Skeletal muscle tissue (tissue), 4 donors: ENCODE data around the gene DTX2. TPM values are rescaled to one million over a fixed set of nuclear protein-coding genes. Genes with fewer than 3 reads are reported as not detected.
A peak's percentile ranks its signal among the peaks of the same experiment; 100 is the strongest.
"Not testable (repeated sequence)": the region's sequence is repeated elsewhere in the genome, so short reads cannot be mapped to it uniquely, and the experiment has no call there.

ENCODE experiments used
- H3K27ac ChIP-seq: one replicate; pipeline ENCODE4 v1.7.0; 2013; ENCODE audit warnings: mild to moderate bottlenecking, low read depth, low read length, inconsistent platforms
- H3K27me3 ChIP-seq, 3 donors: one replicate each; pipeline ENCODE4 v1.7.0; 2013; ENCODE audit warnings: low read length in 3 of 3; ENCODE audit not compliant: control insufficient read depth in 3 of 3, insufficient read depth in 3 of 3
- H3K36me3 ChIP-seq, 3 donors: one replicate each; pipeline ENCODE4 v1.7.0; 2013; ENCODE audit warnings: low read length in 3 of 3; ENCODE audit not compliant: control insufficient read depth in 3 of 3, insufficient read depth in 3 of 3
- H3K4me1 ChIP-seq, 3 donors: one replicate each; pipeline ENCODE4 v1.7.0; 2013; ENCODE audit warnings: low read length in 3 of 3, mild to moderate bottlenecking in 3 of 3; ENCODE audit not compliant: control insufficient read depth in 3 of 3, insufficient read depth in 3 of 3
- H3K4me3 ChIP-seq, 3 donors: one replicate each; pipeline ENCODE4 v1.7.0; 2013; ENCODE audit warnings: low read length in 3 of 3
- H3K9ac ChIP-seq, 3 donors: one replicate each; pipeline ENCODE4 v1.7.0; 2013; ENCODE audit warnings: low read length in 3 of 3, mild to moderate bottlenecking in 3 of 3, moderate library complexity in 2 of 3, low read depth in 1 of 3
- H3K9me3 ChIP-seq, 3 donors: one replicate each; pipeline ENCODE4 v1.7.0; 2013; ENCODE audit warnings: low read length in 3 of 3; ENCODE audit not compliant: control insufficient read depth in 3 of 3
- total RNA-seq: library from RNA; depleted of rRNA; stranded (reverse); fragments of >200 nt; gene quantifications from one replicate; pipeline ENCODE4 v1.2.3, GENCODE V29; 2014
- donor health status: Osteomylitis.

DTX2 gene
- total RNA-seq, 1 donor from 2014 or later = 4.2 TPM

- not testable (repeated sequence) for H3K27me3 ChIP-seq
Measured at GRCh38 chr7:76511911-76512885, 50.7 kb downstream of the DTX2 start.

GRCh38 chr7:76512941-76513816, 51.7 kb downstream of the DTX2 start:
- H3K4me1 ChIP-seq = peaks cover 0 to 6% (median 3%) of the 10 kb centered on the region in 3 donors
- H3K9me3 ChIP-seq = no peaks in the 10 kb centered on the region

More at GRCh38 chr7:76511911-76512885, 50.7 kb downstream of the DTX2 start:
- not testable (repeated sequence) for H3K4me1 ChIP-seq, H3K36me3 ChIP-seq, H3K9me3 ChIP-seq, H3K4me3 ChIP-seq, H3K27ac ChIP-seq, H3K9ac ChIP-seq

GRCh38 chr7:76513817-76514799, 52.6 kb downstream of the DTX2 start:
- no peaks in the 10 kb centered on the region for H3K27me3 ChIP-seq
- H3K9me3 ChIP-seq = no peaks in the 10 kb centered on the region
- H3K4me1 ChIP-seq = peaks cover 0 to 6% (median 3%) of the 10 kb centered on the region in 3 donors
- no peaks in the 10 kb centered on the region for H3K36me3 ChIP-seq
- no peak overlapping the region for H3K9ac ChIP-seq
- H3K27ac ChIP-seq = no peak overlapping the region
- no peak overlapping the region for H3K4me3 ChIP-seq

More at GRCh38 chr7:76512941-76513816, 51.7 kb downstream of the DTX2 start:
- H3K27me3 ChIP-seq = no peaks in the 10 kb centered on the region
- no peaks in the 10 kb centered on the region for H3K36me3 ChIP-seq
- no peak overlapping the region for H3K27ac ChIP-seq
- H3K9ac ChIP-seq = no peak overlapping the region
- H3K4me3 ChIP-seq = no peak overlapping the region

GRCh38 chr7:76514926-76515771, 53.6 kb downstream of the DTX2 start:
- Histone ChIP-seq H3K27me3 (no peaks in the 10 kb centered on the region), H3K4me1 (peaks cover 0 to 6% (median 3%) of the 10 kb centered on the region in 3 donors), H3K27ac (no peak overlapping the region), H3K9ac (no peak overlapping the region), H3K9me3 (no peaks in the 10 kb centered on the region), H3K4me3 (no peak overlapping the region), H3K36me3 (no peaks in the 10 kb centered on the region)

GRCh38 chr7:76515999-76516443, 54.5 kb downstream of the DTX2 start:
- Histone ChIP-seq H3K36me3 (no peaks in the 10 kb centered on the region), H3K4me3 (peak overlapping the region in 2 of 3 donors; percentile 40 to 56), H3K4me1 (peaks cover 0 to 6% (median 3%) of the 10 kb centered on the region in 3 donors), H3K27ac (no peak overlapping the region), H3K9ac (no peak overlapping the region), H3K27me3 (no peaks in the 10 kb centered on the region), H3K9me3 (no peaks in the 10 kb centered on the region)

GRCh38 chr7:76516932-76517331, 55.4 kb downstream of the DTX2 start:
- H3K4me1 ChIP-seq, H3K36me3 ChIP-seq, H3K27ac ChIP-seq, H3K9me3 ChIP-seq, H3K9ac ChIP-seq, H3K27me3 ChIP-seq, H3K4me3 ChIP-seq: not testable (repeated sequence)

- not testable (repeated sequence) for H3K36me3 ChIP-seq, H3K9me3 ChIP-seq, H3K4me1 ChIP-seq, H3K27ac ChIP-seq, H3K9ac ChIP-seq, H3K4me3 ChIP-seq, H3K27me3 ChIP-seq
Measured at GRCh38 chr7:76526183-76526582, 64.7 kb downstream of the DTX2 start.

GRCh38 chr7:76531643-76532042, 70.1 kb downstream of the DTX2 start:
- H3K9ac ChIP-seq, H3K4me1 ChIP-seq, H3K27me3 ChIP-seq, H3K4me3 ChIP-seq, H3K9me3 ChIP-seq, H3K36me3 ChIP-seq, H3K27ac ChIP-seq: not testable (repeated sequence)
